Smooth muscle cell (in vitro differentiated cells): Measurements from ENCODE around the gene PTPRM. TPM values are rescaled to one million over a fixed set of nuclear protein-coding genes. Genes with fewer than 3 reads are reported as not detected.

ENCODE experiments used
- DNase-seq: peaks from one replicate; lab custom pipeline; 2025; ENCODE audit not compliant: unreplicated experiment; lab: John Stamatoyannopoulos, UW
- H2AFZ ChIP-seq: fragments of 200-600 bp; sonication (generic); 2 replicates; pipeline ENCODE4 v1.6.0; 2016; ENCODE audit warnings: antibody characterized with exemption, low read depth, mild to moderate bottlenecking
- H3F3A ChIP-seq: fragments of 200-600 bp; sonication (generic); 2 replicates; pipeline ENCODE4 v1.6.0; 2017; ENCODE audit warnings: antibody characterized with exemption, low read depth
- H3K27ac ChIP-seq: fragments of 200-600 bp; sonication (generic); 2 replicates; pipeline ENCODE4 v1.5.1; 2016; ENCODE audit warnings: low read depth, mild to moderate bottlenecking
- H3K27me3 ChIP-seq: fragments of 200-600 bp; sonication (generic); 2 replicates; pipeline ENCODE4 v1.6.1; 2016; ENCODE audit warnings: low read depth, mild to moderate bottlenecking
- H3K36me3 ChIP-seq: fragments of 200-600 bp; sonication (generic); 2 replicates; pipeline ENCODE4 v1.5.1; 2016; ENCODE audit warnings: low read depth
- H3K4me1 ChIP-seq: fragments of 200-600 bp; sonication (generic); 2 replicates; pipeline ENCODE4 v1.5.1; 2016; ENCODE audit warnings: low read depth
- H3K4me2 ChIP-seq: fragments of 200-600 bp; sonication (generic); 2 replicates; pipeline ENCODE4 v1.6.0; 2016; ENCODE audit warnings: mild to moderate bottlenecking
- H3K4me3 ChIP-seq: fragments of 200-600 bp; sonication (generic); 2 replicates; pipeline ENCODE4 v1.5.1; 2016; ENCODE audit warnings: mild to moderate bottlenecking
- H3K79me2 ChIP-seq: fragments of 200-600 bp; sonication (generic); 2 replicates; pipeline ENCODE4 v1.6.0; 2016; ENCODE audit warnings: low read depth, mild to moderate bottlenecking
- H3K9ac ChIP-seq: fragments of 200-600 bp; sonication (generic); 2 replicates; pipeline ENCODE4 v1.6.0; 2016; ENCODE audit warnings: low read depth
- H3K9me3 ChIP-seq: fragments of 200-600 bp; sonication (generic); replicated peaks from 2 replicates; pipeline ENCODE4 v1.5.1; 2016; ENCODE audit warnings: low read depth
- H4K20me1 ChIP-seq: fragments of 200-600 bp; sonication (generic); 2 replicates; pipeline ENCODE4 v1.6.0; 2016; ENCODE audit warnings: low read depth
- WGBS: methylation state at CpG from one replicate; pipeline ENCODE4 v1.1.7; 2016; ENCODE audit warnings: low lambda C conversion rate; 5-methylcytosine and 5-hydroxymethylcytosine counted together
- polyA plus RNA-seq: library from polyadenylated mRNA; unstranded; fragments of >200 nt; fragmentation: Nextera tagmentation; extraction: Ambion mirVana; gene quantifications from 2 replicates; pipeline ENCODE4 v1.2.1, GENCODE V29; 2016
- total RNA-seq: library from RNA; depleted of rRNA; stranded (reverse); fragments of >200 nt; gene quantifications from 2 replicates; pipeline ENCODE4 v1.2.3, GENCODE V29; 2014
- TF ChIP-seq, protein P1 (sequence below): fragments of 200-600 bp; sonication (generic); IDR thresholded peaks from 2 replicates; pipeline ENCODE4 v1.5.1; 2017; ENCODE audit warnings: borderline replicate concordance, mild to moderate bottlenecking, antibody characterized with exemption; ENCODE audit not compliant: insufficient read depth, poor library complexity, severe bottlenecking

Gene PTPRM
- total and polyA plus RNA-seq, 2 experiments from 2014 or later: 57.5 to 115 TPM

DNA sequence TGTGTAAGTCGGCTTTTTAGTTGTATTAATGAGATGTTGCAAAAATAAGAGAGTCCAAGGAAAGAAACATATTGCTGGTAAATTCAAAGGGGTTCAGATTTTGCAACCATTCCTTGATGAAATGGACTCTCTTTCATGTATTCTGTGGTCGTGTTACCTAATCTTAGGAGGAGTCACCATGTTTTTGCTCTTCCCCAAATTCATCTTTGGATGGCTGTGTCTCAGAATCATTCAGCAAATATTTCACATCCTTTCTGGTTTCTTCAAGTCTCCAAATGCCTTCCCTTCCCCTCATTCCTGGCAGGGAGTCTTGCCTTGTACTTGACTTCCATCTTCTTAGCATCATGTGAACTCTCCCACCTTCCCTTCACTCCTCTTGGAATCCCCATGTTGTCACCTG, 66.1 kb downstream of the PTPRM start:
- 79% methylated on average over 2 of the region's 2 CpGs for WGBS
- H3K36me3 ChIP-seq: no peaks in the 10 kb centered on the region

GRCh38 chr18:7635948-7636347, 68.8 kb downstream of the PTPRM start:
- Histone ChIP-seq H3K4me1 (peaks cover 7% of the 10 kb centered on the region), H3K9ac (no peak overlapping the region), H3K27ac (no peak overlapping the region), H3K4me3 (no peak overlapping the region), H3K79me2 (peaks cover 41% of the 10 kb centered on the region), H3K36me3 (no peaks in the 10 kb centered on the region), H3K4me2 (peak overlapping the region; percentile 7), H2AFZ (no peak overlapping the region), H3F3A (no peaks in the 10 kb centered on the region), H4K20me1 (peaks cover 84% of the 10 kb centered on the region), H3K9me3 (no peaks in the 10 kb centered on the region), H3K27me3 (no peaks in the 10 kb centered on the region)
- TF ChIP-seq, protein P1, sequence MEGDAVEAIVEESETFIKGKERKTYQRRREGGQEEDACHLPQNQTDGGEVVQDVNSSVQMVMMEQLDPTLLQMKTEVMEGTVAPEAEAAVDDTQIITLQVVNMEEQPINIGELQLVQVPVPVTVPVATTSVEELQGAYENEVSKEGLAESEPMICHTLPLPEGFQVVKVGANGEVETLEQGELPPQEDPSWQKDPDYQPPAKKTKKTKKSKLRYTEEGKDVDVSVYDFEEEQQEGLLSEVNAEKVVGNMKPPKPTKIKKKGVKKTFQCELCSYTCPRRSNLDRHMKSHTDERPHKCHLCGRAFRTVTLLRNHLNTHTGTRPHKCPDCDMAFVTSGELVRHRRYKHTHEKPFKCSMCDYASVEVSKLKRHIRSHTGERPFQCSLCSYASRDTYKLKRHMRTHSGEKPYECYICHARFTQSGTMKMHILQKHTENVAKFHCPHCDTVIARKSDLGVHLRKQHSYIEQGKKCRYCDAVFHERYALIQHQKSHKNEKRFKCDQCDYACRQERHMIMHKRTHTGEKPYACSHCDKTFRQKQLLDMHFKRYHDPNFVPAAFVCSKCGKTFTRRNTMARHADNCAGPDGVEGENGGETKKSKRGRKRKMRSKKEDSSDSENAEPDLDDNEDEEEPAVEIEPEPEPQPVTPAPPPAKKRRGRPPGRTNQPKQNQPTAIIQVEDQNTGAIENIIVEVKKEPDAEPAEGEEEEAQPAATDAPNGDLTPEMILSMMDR: no peak
- 92% methylated on average over 1 of the region's 1 CpG for WGBS
- DNase-seq: no peak

More for the DNA sequence above, 66.1 kb downstream of the PTPRM start:
- H3K4me3 ChIP-seq: no peak overlapping the region
- H3K27ac ChIP-seq: peak overlapping the region; percentile 45
- TF ChIP-seq, protein P1: no peak
- no peaks in the 10 kb centered on the region for H3K9me3 ChIP-seq
- peaks cover 63% of the 10 kb centered on the region for H4K20me1 ChIP-seq
- no peak overlapping the region for H2AFZ ChIP-seq
- H3K79me2 ChIP-seq: peaks cover 58% of the 10 kb centered on the region
- peak overlapping the region; percentile 51 for H3K4me2 ChIP-seq
- H3K4me1 ChIP-seq: peaks cover 7% of the 10 kb centered on the region
- no peaks in the 10 kb centered on the region for H3F3A ChIP-seq
- H3K27me3 ChIP-seq: no peaks in the 10 kb centered on the region
- no peak overlapping the region for H3K9ac ChIP-seq
- DNase-seq: no peak

DNA sequence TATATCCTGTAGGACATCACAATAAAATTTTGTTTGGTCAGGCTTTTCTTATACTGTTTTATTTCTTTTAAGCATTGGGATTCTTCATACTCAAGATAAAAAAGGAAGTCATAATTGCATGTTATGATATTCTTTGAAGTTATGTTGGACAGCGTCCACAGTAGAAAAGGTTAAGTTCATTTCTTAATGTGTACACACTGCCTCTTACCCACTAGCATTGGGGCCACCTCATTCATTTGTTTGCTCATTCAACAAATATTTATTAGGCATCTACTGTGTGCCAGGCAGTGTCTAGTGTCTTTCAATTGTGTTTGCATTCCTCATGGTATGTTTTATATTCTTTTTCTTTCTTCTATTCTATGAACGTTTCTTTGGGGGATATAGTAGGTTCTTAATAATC, 70.2 kb downstream of the PTPRM start:
- Histone ChIP-seq H3K4me1 (peaks cover 7% of the 10 kb centered on the region), H3K4me2 (no peak overlapping the region), H3K9ac (no peak overlapping the region), H3K27ac (no peak overlapping the region), H3K79me2 (peaks cover 46% of the 10 kb centered on the region), H2AFZ (no peak overlapping the region), H4K20me1 (peaks cover 95% of the 10 kb centered on the region), H3K9me3 (no peaks in the 10 kb centered on the region), H3K4me3 (no peak overlapping the region), H3K27me3 (no peaks in the 10 kb centered on the region), H3K36me3 (no peaks in the 10 kb centered on the region), H3F3A (no peaks in the 10 kb centered on the region)
- 86% methylated on average over 2 of the region's 2 CpGs for WGBS
- no peak for DNase-seq
- TF ChIP-seq, protein P1: no peak

- no peak overlapping the region for H3K9ac ChIP-seq
- no peak for DNase-seq
- no peaks in the 10 kb centered on the region for H3K9me3 ChIP-seq
- peaks cover 94% of the 10 kb centered on the region for H4K20me1 ChIP-seq
- no peak overlapping the region for H3K4me3 ChIP-seq
- no peak overlapping the region for H3K27ac ChIP-seq
- no peak overlapping the region for H2AFZ ChIP-seq
- H3K36me3 ChIP-seq: no peaks in the 10 kb centered on the region
- peaks cover 2% of the 10 kb centered on the region for H3K4me1 ChIP-seq
- no peaks in the 10 kb centered on the region for H3F3A ChIP-seq
- H3K79me2 ChIP-seq: peaks cover 50% of the 10 kb centered on the region
- no peaks in the 10 kb centered on the region for H3K27me3 ChIP-seq
- H3K4me2 ChIP-seq: no peak overlapping the region
- TF ChIP-seq, protein P1: no peak
These were observed 71.2 kb downstream of the PTPRM start for GRCh38 chr18:7638321-7638720.
